Activated T-cell treated with anti-CD3 and anti-CD28 coated beads, Interleukin-2, amount 50 U/mL, for 4 hours (primary cell): ENCODE results near the gene PRR33. TPM values are rescaled to one million over a fixed set of nuclear protein-coding genes. Genes with fewer than 3 reads are reported as not detected.
"Not testable (repeated sequence)": the region's sequence is repeated elsewhere in the genome, so short reads cannot be mapped to it uniquely, and the experiment has no call there.

ENCODE experiments used
- ATAC-seq, 2 donors: fragments of 200-7000 bp; cut with Tn5 transposase; one replicate each; pipeline ENCODE4 v1.10.0; 2021
- DNase-seq: peaks from one replicate; pipeline ENCODE4 v3.0.0-alpha.2; 2020
- H3K27me3 Mint-ChIP-seq: one replicate; pipeline ENCODE4 v1.8.0; 2021; ENCODE audit warnings: low read depth, mixed read lengths
- H3K36me3 Mint-ChIP-seq: one replicate; pipeline ENCODE4 v1.8.0; 2022; ENCODE audit warnings: mixed read lengths; ENCODE audit not compliant: insufficient read depth
- H3K4me1 Mint-ChIP-seq: one replicate; pipeline ENCODE4 v1.8.0; 2021; ENCODE audit warnings: low read depth, mixed read lengths
- H3K4me3 Mint-ChIP-seq: one replicate; pipeline ENCODE4 v1.8.0; 2021; ENCODE audit warnings: mild to moderate bottlenecking, moderate library complexity, mixed read lengths
- H3K9me3 Mint-ChIP-seq: one replicate; pipeline ENCODE4 v1.8.0; 2021; ENCODE audit warnings: mixed read lengths
- total RNA-seq, 3 donors: library from RNA; stranded (reverse); gene quantifications; one replicate each; pipeline ENCODE4 v1.2.1, GENCODE V29; 2021

The PRR33 gene
- total RNA-seq, 3 donors from 2014 or later = 0.08 to 0.20 TPM; not detected in 1

GRCh38 chr11:1880746-1881441, 10.8 kb downstream of the PRR33 start:
- DNase-seq (no peak), ATAC-seq (no peak)
- Mint-ChIP-seq H3K27me3 (no peaks in the 10 kb centered on the region), H3K9me3 (no peaks in the 10 kb centered on the region), H3K4me1 (peaks cover 3% of the 10 kb centered on the region), H3K36me3 (no peaks in the 10 kb centered on the region), H3K4me3 (no peak overlapping the region)

GRCh38 chr11:1879941-1880720, 11.6 kb downstream of the PRR33 start:
- ATAC-seq = no peak
- H3K27me3 Mint-ChIP-seq = no peaks in the 10 kb centered on the region
- H3K4me3 Mint-ChIP-seq = no peak overlapping the region
- peaks cover 7% of the 10 kb centered on the region for H3K4me1 Mint-ChIP-seq
- H3K36me3 Mint-ChIP-seq = no peaks in the 10 kb centered on the region
- DNase-seq = no peak
- H3K9me3 Mint-ChIP-seq = no peaks in the 10 kb centered on the region

- DNase-seq (no peak), ATAC-seq (no peak)
- no peaks in the 10 kb centered on the region for H3K36me3 Mint-ChIP-seq
- peaks cover 8% of the 10 kb centered on the region for H3K4me1 Mint-ChIP-seq
- no peaks in the 10 kb centered on the region for H3K9me3 Mint-ChIP-seq
- H3K27me3 Mint-ChIP-seq = no peaks in the 10 kb centered on the region
- no peak overlapping the region for H3K4me3 Mint-ChIP-seq
Measured at GRCh38 chr11:1879342-1879940, 12.3 kb downstream of the PRR33 start.

GRCh38 chr11:1878137-1879031, 13.3 kb downstream of the PRR33 start:
- no peak overlapping the region for H3K4me3 Mint-ChIP-seq
- ATAC-seq = no peak
- H3K27me3 Mint-ChIP-seq = no peaks in the 10 kb centered on the region
- DNase-seq = no peak
- H3K9me3 Mint-ChIP-seq = no peaks in the 10 kb centered on the region
- no peaks in the 10 kb centered on the region for H3K36me3 Mint-ChIP-seq
- H3K4me1 Mint-ChIP-seq = peaks cover 8% of the 10 kb centered on the region

- H3K4me1 Mint-ChIP-seq = peaks cover 12% of the 10 kb centered on the region
- no peaks in the 10 kb centered on the region for H3K27me3 Mint-ChIP-seq
- no peaks in the 10 kb centered on the region for H3K36me3 Mint-ChIP-seq
- DNase-seq = no peak
- no peaks in the 10 kb centered on the region for H3K9me3 Mint-ChIP-seq
- no peak for ATAC-seq
- no peak overlapping the region for H3K4me3 Mint-ChIP-seq
Measured at GRCh38 chr11:1877211-1878136, 14.2 kb downstream of the PRR33 start.

GRCh38 chr11:1876361-1877063, 15.2 kb downstream of the PRR33 start:
- no peaks in the 10 kb centered on the region for H3K36me3 Mint-ChIP-seq
- DNase-seq (no peak), ATAC-seq (no peak)
- H3K9me3 Mint-ChIP-seq = no peaks in the 10 kb centered on the region
- H3K4me3 Mint-ChIP-seq = no peak overlapping the region
- H3K27me3 Mint-ChIP-seq = no peaks in the 10 kb centered on the region
- peaks cover 20% of the 10 kb centered on the region for H3K4me1 Mint-ChIP-seq

- H3K36me3 Mint-ChIP-seq, DNase-seq, H3K27me3 Mint-ChIP-seq, ATAC-seq, H3K4me3 Mint-ChIP-seq, H3K9me3 Mint-ChIP-seq: not testable (repeated sequence)
- H3K4me1 Mint-ChIP-seq = peaks cover 23% of the 10 kb centered on the region
Measured at GRCh38 chr11:1875851-1876301, 15.8 kb downstream of the PRR33 start.

- H3K36me3 Mint-ChIP-seq = no peaks in the 10 kb centered on the region
- H3K27me3 Mint-ChIP-seq = no peaks in the 10 kb centered on the region
- ATAC-seq (no peak), DNase-seq (no peak)
- H3K4me3 Mint-ChIP-seq = no peak overlapping the region
- no peaks in the 10 kb centered on the region for H3K9me3 Mint-ChIP-seq
- peaks cover 28% of the 10 kb centered on the region for H3K4me1 Mint-ChIP-seq
Measured at GRCh38 chr11:1875093-1875850, 16.4 kb downstream of the PRR33 start.

GRCh38 chr11:1874441-1875092, 17.1 kb downstream of the PRR33 start:
- not testable (repeated sequence) for H3K4me3 Mint-ChIP-seq, H3K27me3 Mint-ChIP-seq, DNase-seq, ATAC-seq, H3K36me3 Mint-ChIP-seq, H3K9me3 Mint-ChIP-seq
- peaks cover 34% of the 10 kb centered on the region for H3K4me1 Mint-ChIP-seq

GRCh38 chr11:1873813-1874150, 17.9 kb downstream of the PRR33 start:
- H3K4me3 Mint-ChIP-seq, ATAC-seq, H3K9me3 Mint-ChIP-seq, H3K27me3 Mint-ChIP-seq, DNase-seq, H3K36me3 Mint-ChIP-seq: not testable (repeated sequence)
- H3K4me1 Mint-ChIP-seq = peaks cover 42% of the 10 kb centered on the region

- no peaks in the 10 kb centered on the region for H3K27me3 Mint-ChIP-seq
- H3K4me3 Mint-ChIP-seq = no peak overlapping the region
- H3K4me1 Mint-ChIP-seq = peaks cover 46% of the 10 kb centered on the region
- no peaks in the 10 kb centered on the region for H3K9me3 Mint-ChIP-seq
- H3K36me3 Mint-ChIP-seq = no peaks in the 10 kb centered on the region
- ATAC-seq (no peak), DNase-seq (no peak)
Measured at GRCh38 chr11:1873048-1873812, 18.5 kb downstream of the PRR33 start.
